GM23338 (cell line): ENCODE results near the gene MCU. TPM values are rescaled to one million over a fixed set of nuclear protein-coding genes. Genes with fewer than 3 reads are reported as not detected.

ENCODE experiments used
- ATAC-seq: fragments of 200-7000 bp; cut with Tn5 transposase; 3 replicates; pipeline ENCODE4 v1.9.1; 2020
- DNase-seq: peaks from one replicate; pipeline ENCODE4 v3.0.0-alpha.2; 2015; ENCODE audit warnings: low spot score
- H2AFZ ChIP-seq: fragments of 200-600 bp; sonication (generic); 2 replicates; pipeline ENCODE4 v1.8.0; 2016; ENCODE audit warnings: antibody characterized with exemption, mild to moderate bottlenecking, moderate library complexity
- H3F3A ChIP-seq: fragments of 200-600 bp; sonication (generic); replicated peaks from 2 replicates; pipeline ENCODE4 v1.8.0; 2017; ENCODE audit warnings: antibody characterized with exemption, mixed run types, low read depth
- H3K27ac ChIP-seq: fragments of 200-600 bp; sonication (generic); 2 replicates; pipeline ENCODE4 v1.6.1; 2016; ENCODE audit warnings: low read depth
- H3K27me3 ChIP-seq: fragments of 200-600 bp; sonication (generic); 2 replicates; pipeline ENCODE4 v1.8.0; 2016; ENCODE audit warnings: mild to moderate bottlenecking, mixed run types, moderate library complexity; ENCODE audit not compliant: insufficient read depth
- H3K36me3 ChIP-seq: fragments of 200-600 bp; sonication (generic); 2 replicates; pipeline ENCODE4 v1.8.0; 2016; ENCODE audit warnings: mild to moderate bottlenecking; ENCODE audit not compliant: insufficient read depth
- H3K4me1 ChIP-seq: fragments of 200-600 bp; sonication (generic); 2 replicates; pipeline ENCODE4 v1.8.0; 2016; ENCODE audit warnings: mild to moderate bottlenecking, moderate library complexity; ENCODE audit not compliant: insufficient read depth
- H3K4me2 ChIP-seq: fragments of 200-600 bp; sonication (generic); 2 replicates; pipeline ENCODE4 v1.7.1; 2017; ENCODE audit warnings: mixed run types
- H3K4me3 ChIP-seq: fragments of 200-600 bp; sonication (generic); 2 replicates; pipeline ENCODE4 v1.6.1; 2016; ENCODE audit warnings: mixed run types
- H3K79me2 ChIP-seq: fragments of 200-600 bp; sonication (generic); replicated peaks from 2 replicates; pipeline ENCODE4 v1.8.0; 2017; ENCODE audit warnings: mild to moderate bottlenecking; ENCODE audit not compliant: insufficient read depth
- H3K9me2 ChIP-seq: fragments of 200-600 bp; sonication (generic); 2 replicates; pipeline ENCODE4 v1.8.0; 2017; ENCODE audit not compliant: insufficient read depth
- H4K20me1 ChIP-seq: fragments of 200-600 bp; sonication (generic); replicated peaks from 2 replicates; pipeline ENCODE4 v1.8.0; 2017; ENCODE audit warnings: mild to moderate bottlenecking; ENCODE audit not compliant: insufficient read depth
- H3K27ac Mint-ChIP-seq: 2 replicates; pipeline ENCODE4 v1.8.0; 2020; ENCODE audit warnings: inconsistent platforms, mild to moderate bottlenecking, moderate library complexity, mixed read lengths
- H3K27me3 Mint-ChIP-seq: 3 replicates; pipeline ENCODE4 v1.8.0; 2022; ENCODE audit warnings: low read depth, mild to moderate bottlenecking, moderate library complexity, mixed read lengths, inconsistent platforms; ENCODE audit not compliant: insufficient read depth, poor library complexity
- H3K36me3 Mint-ChIP-seq: 3 replicates; pipeline ENCODE4 v1.8.0; 2021; ENCODE audit warnings: low read depth, mild to moderate bottlenecking, inconsistent platforms, moderate library complexity, mixed read lengths
- H3K4me1 Mint-ChIP-seq: 3 replicates; pipeline ENCODE4 v1.8.0; 2020; ENCODE audit warnings: mild to moderate bottlenecking, inconsistent platforms, mixed read lengths
- H3K4me3 Mint-ChIP-seq: 3 replicates; pipeline ENCODE4 v1.8.0; 2021; ENCODE audit warnings: moderate library complexity, mild to moderate bottlenecking, inconsistent platforms, mixed read lengths
- H3K9me3 Mint-ChIP-seq: 3 replicates; pipeline ENCODE4 v1.8.0; 2020; ENCODE audit warnings: moderate library complexity, mild to moderate bottlenecking, inconsistent platforms, mixed read lengths
- CREB1 ChIP-seq: fragments of 250-450 bp; sonication (Bioruptor Pico); IDR thresholded peaks from 2 replicates; pipeline ENCODE4 v1.5.0; 2020; ENCODE audit warnings: low read depth, mild to moderate bottlenecking, moderate library complexity
- CTCF ChIP-seq, 2 experiments: fragments of 200-600 bp in 1 of 2; sonication (generic) in 1 of 2; conservative IDR thresholded peaks; 2 replicates each; pipeline versions ENCODE4 v1.5.1 to v1.6.1; 2016 to 2017; ENCODE audit warnings: antibody characterized with exemption in 2 of 2, low read depth in 2 of 2, mild to moderate bottlenecking in 2 of 2, moderate library complexity in 1 of 2
- ETS1 ChIP-seq: IDR thresholded peaks from 2 replicates; pipeline ENCODE4 v1.6.1; 2016; ENCODE audit warnings: antibody characterized with exemption
- EZH2 ChIP-seq: fragments of 200-600 bp; sonication (generic); IDR thresholded peaks from one replicate; pipeline ENCODE4 v1.8.0; 2017; ENCODE audit warnings: antibody characterized with exemption, mild to moderate bottlenecking, low read depth; ENCODE audit not compliant: unreplicated experiment
- EZH2phosphoT487 ChIP-seq: fragments of 200-600 bp; sonication (generic); IDR thresholded peaks from one replicate; pipeline ENCODE4 v1.8.1; 2018; ENCODE audit warnings: antibody characterized with exemption; ENCODE audit not compliant: unreplicated experiment
- JUNB ChIP-seq: IDR thresholded peaks from one replicate; pipeline ENCODE4 v1.6.1; 2016; ENCODE audit warnings: antibody characterized with exemption; ENCODE audit not compliant: unreplicated experiment
- REST ChIP-seq: IDR thresholded peaks from one replicate; pipeline ENCODE4 v1.6.1; 2018; ENCODE audit warnings: antibody characterized with exemption; ENCODE audit not compliant: unreplicated experiment
- STAT1 ChIP-seq: IDR thresholded peaks from one replicate; pipeline ENCODE4 v1.6.1; 2016; ENCODE audit warnings: antibody characterized with exemption; ENCODE audit not compliant: unreplicated experiment
- ZNF114 ChIP-seq: fragments of 250-450 bp; sonication (Bioruptor Pico); IDR thresholded peaks from 2 replicates; pipeline ENCODE4 v1.5.0; 2020; ENCODE audit warnings: mild to moderate bottlenecking, moderate library complexity
- polyA plus RNA-seq: library from polyadenylated mRNA; unstranded; fragments of >200 nt; fragmentation: Nextera tagmentation; extraction: Ambion mirVana; gene quantifications from 2 replicates; pipeline ENCODE4 v1.2.1, GENCODE V29; 2016
- total RNA-seq: library from RNA; depleted of rRNA; stranded (reverse); fragments of >200 nt; shearing (Covaris generic); gene quantifications from 2 replicates; pipeline ENCODE4 v1.2.3, GENCODE V29; 2014

MCU gene
- total and polyA plus RNA-seq, 2 experiments from 2014 or later = 41.8 to 68.2 TPM

GRCh38 chr10:72742092-72742491 lies 50.1 kb downstream of the MCU start:
- Histone ChIP-seq H3K27me3 (no peaks in the 10 kb centered on the region), H4K20me1 (no peaks in the 10 kb centered on the region; the same call in 1 of the 2 replicates), H3K36me3 (no peaks in the 10 kb centered on the region), H2AFZ (no peak overlapping the region), H3K9me2 (no peaks in the 10 kb centered on the region), H3K79me2 (peaks cover 94% of the 10 kb centered on the region), H3K4me3 (no peak overlapping the region), H3K4me1 (peaks cover 35% of the 10 kb centered on the region), H3K27ac (no peak overlapping the region), H3K4me2 (no peak overlapping the region), H3F3A (no peaks in the 10 kb centered on the region)
- Mint-ChIP-seq H3K4me3 (no peak overlapping the region), H3K9me3 (no peaks in the 10 kb centered on the region), H3K27me3 (no peaks in the 10 kb centered on the region), H3K27ac (peak overlapping the region; percentile 35; the same call in 1 of the 2 replicates), H3K4me1 (peaks cover 47% of the 10 kb centered on the region), H3K36me3 (no peaks in the 10 kb centered on the region)
- ATAC-seq (no peak), DNase-seq (no peak)
- no peak for TF ChIP-seq EZH2

- Mint-ChIP-seq H3K27ac (peak overlapping the region; percentile 35), H3K27me3 (no peaks in the 10 kb centered on the region), H3K4me3 (no peak overlapping the region), H3K9me3 (no peaks in the 10 kb centered on the region), H3K4me1 (peaks cover 41% of the 10 kb centered on the region), H3K36me3 (peaks cover 3% of the 10 kb centered on the region; the same call in 1 of the 3 replicates)
- H4K20me1 ChIP-seq = no peaks in the 10 kb centered on the region; the same call in 1 of the 2 replicates
- H3K27ac ChIP-seq = no peak overlapping the region
- H3K27me3 ChIP-seq = no peaks in the 10 kb centered on the region
- peaks cover 30% of the 10 kb centered on the region for H3K4me1 ChIP-seq
- H3K4me2 ChIP-seq = no peak overlapping the region
- no peak overlapping the region for H2AFZ ChIP-seq
- no peak overlapping the region for H3K4me3 ChIP-seq
- ATAC-seq (no peak), DNase-seq (no peak)
- no peak for TF ChIP-seq ETS1
- TF ChIP-seq CREB1 (CRISPR knock-in tag) = no peak
- no peak for TF ChIP-seq EZH2phosphoT487
- no peak for TF ChIP-seq REST
- TF ChIP-seq STAT1 = no peak
- TF ChIP-seq CTCF (conservative IDR thresholded peaks at IDR 0.05; ENCODE audit: low read depth in 2 of 2) = 0 out of 4 replicates have a peak, but pooled peaks of 1 of the 2 experiments have one; percentile 3
- no peak for TF ChIP-seq ZNF114 (CRISPR knock-in tag)
- TF ChIP-seq EZH2 = no peak
- no peak for TF ChIP-seq JUNB
- H3K36me3 ChIP-seq = no peaks in the 10 kb centered on the region
- H3F3A ChIP-seq = no peaks in the 10 kb centered on the region
- peaks cover 94% of the 10 kb centered on the region for H3K79me2 ChIP-seq
- H3K9me2 ChIP-seq = no peaks in the 10 kb centered on the region
Observed at GRCh38 chr10:72742797-72743196, 50.9 kb downstream of the MCU start.
